Endothelial cell of umbilical vein (primary cell): Measurements from ENCODE around the gene PLXNB1.

Source experiments
- CTCF ChIP-seq, 2 donors: IDR thresholded peaks; 1 replicate in 1 of 2; 2 replicates in 1 of 2; pipeline ENCODE4 v1.5.1; 2011; ENCODE audit warnings: low read length in 2 of 2, mild to moderate bottlenecking in 2 of 2, moderate library complexity in 2 of 2, control low read depth in 1 of 2, inconsistent platforms in 1 of 2, low read depth in 1 of 2; ENCODE audit not compliant: insufficient read depth in 1 of 2; ENCODE audit errors: extremely low read depth in 1 of 2
- EZH2 ChIP-seq: IDR thresholded peaks from 2 replicates; pipeline ENCODE4 v1.6.1; 2012; ENCODE audit warnings: borderline replicate concordance, low read depth, mild to moderate bottlenecking, moderate library complexity, low read length, inconsistent platforms; ENCODE audit not compliant: severe bottlenecking
- MYC ChIP-seq: IDR thresholded peaks from one replicate; pipeline ENCODE4 v1.6.1; 2011; ENCODE audit warnings: mild to moderate bottlenecking, low read depth, low read length
- POLR2A ChIP-seq: IDR thresholded peaks from 2 replicates; pipeline ENCODE4 v1.6.1; 2012; ENCODE audit warnings: low read depth, mild to moderate bottlenecking, control low read depth, low read length
- POLR2AphosphoS5 ChIP-seq: IDR thresholded peaks from 2 replicates; pipeline ENCODE4 v1.6.1; 2012; ENCODE audit warnings: low read depth, mild to moderate bottlenecking, control low read depth, low read length, moderate library complexity; ENCODE audit not compliant: insufficient read depth

- TF ChIP-seq CTCF (IDR thresholded peaks at IDR 0.05; ENCODE audit: extremely low read depth in 1 of 2, insufficient read depth in 1 of 2, low read depth in 1 of 2, low read length in 2 of 2) = no peak
- no peak for TF ChIP-seq EZH2
- TF ChIP-seq POLR2AphosphoS5 = no peak
- no peak for TF ChIP-seq POLR2A
- TF ChIP-seq MYC = no peak
Observed at GRCh38 chr3:48422272-48422671, 7.6 kb downstream of the PLXNB1 start.
